Right cardiac atrium (tissue), 5 donors: Measurements from ENCODE around the gene ACTG1. TPM values are rescaled to one million over a fixed set of nuclear protein-coding genes. Genes with fewer than 3 reads are reported as not detected.

Experiments
- ATAC-seq, 2 donors: fragments of 200-7000 bp; cut with Tn5 transposase; one replicate each; pipeline versions ENCODE4 v1.8.0 to v1.9.1; 2020; ENCODE audit warnings: moderate library complexity in 2 of 2, mild to moderate bottlenecking in 1 of 2
- DNase-seq, 3 donors: peaks; one replicate each; pipeline ENCODE4 v3.0.0-alpha.2; 2020
- H3K27ac ChIP-seq: one replicate; pipeline ENCODE4 v1.5.1; 2013; ENCODE audit warnings: mild to moderate bottlenecking, low read length, control low read depth, moderate library complexity
- H3K27me3 ChIP-seq: one replicate; pipeline ENCODE4 v1.6.1; 2013; ENCODE audit not compliant: control insufficient read depth, insufficient read depth
- H3K4me1 ChIP-seq: one replicate; pipeline ENCODE4 v1.6.1; 2013; ENCODE audit warnings: low read length; ENCODE audit not compliant: control insufficient read depth, insufficient read depth
- H3K4me3 ChIP-seq: one replicate; pipeline ENCODE4 v1.5.1; 2013; ENCODE audit warnings: low read length, control low read depth
- H3K9me3 ChIP-seq: one replicate; pipeline ENCODE4 v1.6.1; 2013; ENCODE audit warnings: low read length; ENCODE audit not compliant: control insufficient read depth
- WGBS: extraction: QIAGEN DNeasy Blood & Tissue Kit; methylation state at CpG from one replicate; pipeline ENCODE4 v1.1.7; 2013; 5-methylcytosine and 5-hydroxymethylcytosine counted together
- intact Hi-C, 4 donors: fragments of 100-400 bp; cut with DNase I; formaldehyde crosslinking; loops; one replicate each; pipeline versions ENCODE4 v1.11.0 to v1.14.0; 2022 to 2023
- polyA plus RNA-seq: library from polyadenylated mRNA; stranded (reverse); fragments of 200-250 nt; gene quantifications from one replicate; pipeline ENCODE4 v1.2.3, GENCODE V29; 2013
- total RNA-seq, 4 donors: library from RNA; stranded (reverse); fragmentation: NEBNext Ultra II Directional; extraction: Animal tissue kit (Norgen Biotek cat#: 25700); gene quantifications; one replicate each; pipeline ENCODE4 v1.2.1, GENCODE V29; 2021
- donor health status: healthy with polysubstance abuse.
- donor health status: DM: no; HTN: yes; CAD: no.
- donor health status: DM: no; HTN: no; CAD: no.
- donor health status: DM: no; HTN: yes; CAD: no; lungs with severe emphysema.
- donor health status: DM: yes; HTN: yes; CAD: no.

ACTG1 gene
- total and polyA plus RNA-seq, 5 donors = 347 to 772 (median 492) TPM

DNA sequence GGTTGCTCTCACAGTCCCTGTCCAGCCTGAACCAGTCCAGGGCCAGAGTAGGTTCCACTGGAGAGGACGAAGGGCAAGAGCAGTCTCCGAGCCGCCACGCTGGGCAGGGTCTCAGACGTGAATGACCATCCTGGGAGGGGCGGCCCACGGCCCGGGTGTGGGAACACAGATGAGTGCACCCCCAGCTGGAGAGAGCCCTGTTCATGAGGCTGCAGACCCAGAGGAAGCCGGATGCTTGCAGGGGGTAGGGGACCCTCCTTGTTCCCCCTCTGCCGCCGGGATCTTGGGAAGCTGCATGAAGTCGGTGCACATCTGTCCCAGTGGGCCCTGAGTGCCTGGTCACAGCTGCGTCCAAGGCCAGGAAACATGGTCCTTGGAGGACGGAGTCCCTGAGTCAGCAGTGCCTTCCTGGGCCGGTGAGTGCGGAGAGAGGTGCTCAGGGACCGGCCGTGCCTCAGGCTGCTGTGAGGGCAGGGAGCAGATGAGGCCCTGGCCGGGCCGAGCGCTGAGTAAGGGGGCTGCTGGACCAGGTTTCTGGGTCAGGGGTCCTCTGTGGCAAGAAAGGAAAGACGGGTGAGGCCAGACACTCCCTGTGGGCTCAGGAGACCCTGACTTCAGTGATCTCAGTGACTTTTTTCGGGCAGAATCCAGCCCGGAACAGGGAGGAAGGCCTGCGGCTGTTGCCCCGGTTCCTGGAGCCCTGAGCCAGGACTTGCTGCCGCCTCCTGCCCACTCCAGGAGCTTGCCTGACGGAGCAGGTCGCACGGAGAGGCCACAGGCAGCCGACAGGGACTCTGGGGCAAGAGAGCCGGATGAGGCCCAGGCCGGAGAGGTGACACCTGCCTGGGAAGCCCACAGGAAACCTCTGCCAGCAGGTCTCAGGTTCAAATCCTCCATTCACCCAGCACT is 45.8 kb downstream of the ACTG1 start:
- Histone ChIP-seq H3K27ac (no peak overlapping the region), H3K4me1 (no peaks in the 10 kb centered on the region), H3K4me3 (no peak overlapping the region), H3K27me3 (no peaks in the 10 kb centered on the region), H3K9me3 (no peaks in the 10 kb centered on the region)
- ATAC-seq (no peak), DNase-seq (no peak)
- intact Hi-C loops = no loop called here
- 87% methylated on average over 33 of the region's 33 CpGs for WGBS

DNA sequence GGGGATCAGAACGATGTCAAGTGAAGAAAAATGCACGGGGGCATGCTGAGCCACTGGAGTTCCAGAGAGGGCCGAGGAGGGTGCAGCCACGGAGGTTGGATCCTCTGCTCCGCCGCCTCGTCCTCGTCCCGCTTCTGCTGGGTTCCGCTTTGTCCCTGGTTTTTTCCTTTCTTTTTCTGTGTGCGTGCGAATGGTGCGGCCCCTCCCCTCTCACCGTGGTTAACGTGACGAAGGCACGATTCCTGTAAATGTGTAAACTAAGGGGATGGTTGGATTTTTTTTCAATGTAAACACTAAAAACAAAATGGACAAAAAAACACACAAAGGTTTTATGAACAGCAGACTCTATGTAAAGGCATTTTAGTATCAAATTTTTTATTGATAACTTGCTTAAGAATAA is 46.7 kb downstream of the ACTG1 start:
- H3K9me3 ChIP-seq = no peaks in the 10 kb centered on the region
- WGBS = 89% methylated on average over 17 of the region's 17 CpGs
- H3K27me3 ChIP-seq = no peaks in the 10 kb centered on the region
- no peaks in the 10 kb centered on the region for H3K4me1 ChIP-seq
- intact Hi-C loops = no loop called here
- DNase-seq (no peak), ATAC-seq (no peak)
- no peak overlapping the region for H3K27ac ChIP-seq
- H3K4me3 ChIP-seq = no peak overlapping the region

DNA sequence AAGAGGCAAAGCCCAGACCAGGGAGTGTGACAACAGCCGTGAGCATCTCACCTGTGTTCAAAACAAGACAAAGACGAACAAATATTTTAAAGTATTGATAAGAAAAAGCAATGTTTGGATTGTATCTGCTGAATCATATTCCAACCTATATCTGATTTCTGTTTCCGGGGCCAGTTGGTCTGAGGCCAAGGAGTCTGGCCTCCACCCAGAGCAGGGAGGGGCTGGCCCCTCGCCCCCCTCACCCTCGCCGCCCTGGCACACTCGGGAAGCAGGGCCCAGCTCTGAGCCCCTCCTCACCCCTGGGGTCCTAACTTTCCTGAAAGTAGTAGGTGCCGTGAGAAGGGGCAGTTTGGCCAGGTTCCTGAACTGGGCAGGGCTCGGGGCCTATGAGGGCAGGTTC is 48.0 kb downstream of the ACTG1 start:
- H3K4me1 ChIP-seq = no peaks in the 10 kb centered on the region
- intact Hi-C loops = loop anchor here in 1 of 4 donors (5.0 kb wide), 1 partner anchor 37 kb away; no protein-coding TSS in a partner anchor
- H3K27me3 ChIP-seq = no peaks in the 10 kb centered on the region
- WGBS = 79% methylated on average over 9 of the region's 9 CpGs
- H3K9me3 ChIP-seq = no peaks in the 10 kb centered on the region
- no peak overlapping the region for H3K27ac ChIP-seq
- DNase-seq (no peak), ATAC-seq (no peak)
- H3K4me3 ChIP-seq = no peak overlapping the region

DNA sequence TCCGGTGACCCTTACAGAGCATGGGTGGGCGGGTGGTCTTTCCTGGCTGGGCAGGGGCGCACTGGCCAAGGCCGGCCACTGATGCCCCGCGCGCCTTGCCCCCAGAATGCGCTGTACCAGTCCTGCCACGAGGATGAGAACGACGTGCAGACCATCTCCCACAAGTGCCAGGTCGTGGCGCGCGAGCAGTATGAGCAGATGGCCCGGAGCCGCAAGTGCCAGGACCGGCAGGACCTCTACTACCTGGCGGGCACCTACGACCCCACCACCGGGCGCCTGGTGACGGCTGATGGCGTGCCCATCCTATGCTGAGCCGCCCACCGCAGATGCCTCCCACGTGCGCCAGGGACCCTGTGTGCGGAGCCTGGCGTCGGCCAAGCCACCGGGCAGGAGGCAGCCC is 49.1 kb downstream of the ACTG1 start:
- Histone ChIP-seq H3K27ac (no peak overlapping the region), H3K9me3 (no peaks in the 10 kb centered on the region), H3K4me3 (no peak overlapping the region), H3K4me1 (no peaks in the 10 kb centered on the region), H3K27me3 (no peaks in the 10 kb centered on the region)
- DNase-seq = no peak
- WGBS = 96% methylated on average over 32 of the region's 32 CpGs
- ATAC-seq = no peak
- intact Hi-C loops = loop anchor here in 1 of 4 donors (5.0 kb wide), 1 partner anchor 36 kb away; no protein-coding TSS in a partner anchor

DNA sequence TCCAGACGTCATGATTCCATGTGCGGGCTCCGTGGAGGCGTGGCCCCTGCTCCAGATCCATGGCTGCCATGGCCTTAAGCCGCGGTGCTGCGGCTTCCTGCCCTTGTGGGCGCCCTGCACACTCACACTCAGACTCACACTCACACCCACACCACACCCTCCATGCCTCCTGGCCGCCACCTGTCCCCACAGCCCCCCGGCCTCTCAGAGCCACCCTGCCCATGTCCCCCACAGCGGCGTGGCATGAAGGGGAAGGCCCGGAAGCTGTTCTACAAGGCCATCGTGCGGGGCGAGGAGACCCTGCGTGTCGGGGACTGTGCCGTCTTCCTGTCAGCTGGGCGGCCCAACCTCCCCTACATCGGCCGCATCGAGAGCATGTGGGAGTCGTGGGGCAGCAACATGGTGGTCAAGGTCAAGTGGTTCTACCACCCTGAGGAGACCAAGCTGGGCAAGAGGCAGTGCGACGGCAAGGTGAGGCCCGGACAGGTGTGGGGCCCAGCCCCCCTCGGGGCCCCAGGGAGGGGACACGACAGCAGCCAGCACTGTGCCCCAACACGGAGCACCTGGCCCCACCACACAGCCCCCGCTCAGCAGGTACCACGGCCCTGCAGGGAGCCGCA is 50.0 kb downstream of the ACTG1 start:
- Histone ChIP-seq H3K27ac (no peak overlapping the region), H3K27me3 (no peaks in the 10 kb centered on the region), H3K4me1 (no peaks in the 10 kb centered on the region), H3K9me3 (no peaks in the 10 kb centered on the region), H3K4me3 (no peak overlapping the region)
- DNase-seq (no peak), ATAC-seq (no peak)
- intact Hi-C loops = loop anchor here in 1 of 4 donors (5.0 kb wide), 1 partner anchor 35 kb away; no protein-coding TSS in a partner anchor
- 95% methylated on average over 33 of the region's 33 CpGs for WGBS

DNA sequence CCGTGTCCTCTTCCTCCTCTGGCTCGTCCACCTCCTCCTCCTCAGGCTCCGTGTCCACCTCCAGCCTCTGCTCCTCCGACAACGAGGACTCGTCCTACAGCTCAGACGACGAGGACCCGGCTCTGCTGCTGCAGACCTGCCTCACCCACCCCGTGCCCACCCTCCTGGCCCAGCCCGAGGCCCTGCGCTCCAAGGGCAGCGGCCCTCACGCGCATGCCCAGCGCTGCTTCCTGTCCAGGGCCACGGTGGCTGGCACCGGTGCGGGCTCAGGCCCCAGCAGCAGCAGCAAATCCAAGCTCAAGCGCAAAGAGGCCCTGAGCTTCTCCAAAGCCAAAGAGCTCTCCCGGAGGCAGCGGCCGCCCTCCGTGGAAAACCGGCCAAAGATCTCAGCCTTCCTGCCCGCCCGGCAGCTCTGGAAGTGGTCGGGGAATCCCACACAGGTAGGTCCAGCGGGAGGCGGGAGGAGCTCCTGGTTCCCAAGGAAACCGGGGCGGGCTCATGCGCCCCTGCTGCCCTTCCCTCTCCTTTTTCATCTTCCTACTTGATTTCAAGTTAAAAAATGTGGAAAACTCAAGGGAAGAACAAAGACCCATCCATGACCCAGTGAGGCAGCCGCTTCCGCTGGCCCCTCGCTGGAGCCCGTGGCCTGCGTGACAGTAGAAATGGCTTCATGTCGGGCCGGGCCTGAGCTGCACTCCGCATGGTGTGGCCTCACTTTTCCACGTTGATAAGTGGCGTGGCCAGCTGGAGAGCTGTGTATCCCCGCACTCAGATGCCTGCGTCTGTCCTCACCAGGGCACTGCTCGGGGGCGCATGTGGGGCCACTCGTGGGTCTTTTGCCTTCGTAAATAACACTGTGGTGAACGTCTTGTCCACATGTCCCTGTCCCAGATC is 50.7 kb downstream of the ACTG1 start:
- intact Hi-C loops = loop anchor here in 1 of 4 donors (5.0 kb wide), 1 partner anchor 35 kb away; no protein-coding TSS in a partner anchor
- ATAC-seq = no peak
- DNase-seq = no peak
- no peaks in the 10 kb centered on the region for H3K27me3 ChIP-seq
- H3K4me3 ChIP-seq = no peak overlapping the region
- H3K9me3 ChIP-seq = no peaks in the 10 kb centered on the region
- no peak overlapping the region for H3K27ac ChIP-seq
- WGBS = 93% methylated on average over 50 of the region's 50 CpGs
- no peaks in the 10 kb centered on the region for H3K4me1 ChIP-seq

DNA sequence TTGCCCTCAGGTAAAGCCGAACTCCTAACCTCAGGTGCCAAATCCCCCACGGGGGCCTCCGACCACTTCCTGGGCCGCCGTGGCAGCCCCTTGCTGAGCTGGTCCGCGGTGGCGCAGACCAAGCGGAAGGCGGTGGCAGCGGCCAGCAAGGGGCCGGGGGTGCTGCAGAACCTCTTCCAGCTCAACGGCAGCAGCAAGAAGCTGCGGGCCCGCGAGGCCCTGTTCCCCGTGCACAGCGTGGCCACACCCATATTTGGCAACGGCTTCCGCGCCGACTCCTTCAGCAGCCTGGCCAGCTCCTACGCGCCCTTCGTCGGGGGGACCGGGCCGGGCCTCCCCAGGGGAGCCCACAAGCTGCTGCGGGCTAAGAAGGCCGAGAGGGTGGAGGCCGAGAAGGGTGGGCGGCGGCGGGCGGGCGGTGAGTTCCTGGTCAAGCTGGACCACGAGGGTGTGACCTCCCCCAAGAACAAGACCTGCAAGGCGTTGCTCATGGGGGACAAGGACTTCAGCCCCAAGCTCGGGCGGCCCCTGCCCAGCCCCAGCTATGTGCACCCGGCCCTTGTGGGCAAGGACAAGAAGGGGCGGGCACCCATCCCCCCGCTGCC is 51.6 kb downstream of the ACTG1 start:
- WGBS = 81% methylated on average over 43 of the region's 43 CpGs
- Histone ChIP-seq H3K27me3 (no peaks in the 10 kb centered on the region), H3K27ac (no peak overlapping the region), H3K4me1 (no peaks in the 10 kb centered on the region), H3K9me3 (no peaks in the 10 kb centered on the region), H3K4me3 (no peak overlapping the region)
- intact Hi-C loops = loop anchor here in 1 of 4 donors (5.0 kb wide), 1 partner anchor 34 kb away; no protein-coding TSS in a partner anchor
- ATAC-seq = no peak
- DNase-seq = no peak

Other genes starting within 250 kb of the ACTG1 start
- 10 to 100 TPM; 50.8 to 63.9 (median 53.5) TPM for gene SLC38A10, start 217.5 kb downstream of the ACTG1 start, total RNA-seq
- gene SLC38A10, start 217.5 kb downstream of the ACTG1 start, polyA plus RNA-seq = 61.5 TPM
- gene BAHCC1, start 117.3 kb downstream of the ACTG1 start, total RNA-seq = 10 to 100 TPM in 2 of 4 donors, 1 to 10 TPM in 2; 8.3 to 12.8 (median 9.4) TPM
- 8.7 TPM for gene BAHCC1, start 117.3 kb downstream of the ACTG1 start, polyA plus RNA-seq
- under 1 TPM; 0.45 to 0.63 (median 0.53) TPM for gene FSCN2, start 15.6 kb upstream of the ACTG1 start, total RNA-seq
- gene FSCN2, start 15.6 kb upstream of the ACTG1 start, polyA plus RNA-seq = 0.48 TPM
- 10 to 100 TPM; 12.0 to 15.3 (median 13.5) TPM for gene FAAP100, start 39.6 kb upstream of the ACTG1 start, total RNA-seq
- 13.0 TPM for gene FAAP100, start 39.6 kb upstream of the ACTG1 start, polyA plus RNA-seq
- gene NPLOC4, start 124.3 kb upstream of the ACTG1 start, total RNA-seq = 100 to 1,000 TPM in 1 of 4 donors, 10 to 100 TPM in 3; 83.5 to 106 (median 89.5) TPM
- gene NPLOC4, start 124.3 kb upstream of the ACTG1 start, polyA plus RNA-seq = 36.8 TPM
- under 1 TPM in 2 of 4 donors, not detected in 2; 0.24 to 0.31 TPM for gene TSPAN10, start 124.4 kb upstream of the ACTG1 start, total RNA-seq
- gene TSPAN10, start 124.4 kb upstream of the ACTG1 start, polyA plus RNA-seq = 0.27 TPM
- gene PDE6G, start 143.7 kb upstream of the ACTG1 start, total RNA-seq = under 1 TPM in 1 of 4 donors, not detected in 3; 0.41 TPM
- not detected for gene PDE6G, start 143.7 kb upstream of the ACTG1 start, polyA plus RNA-seq
- 10 to 100 TPM; 20.7 to 27.9 (median 24.6) TPM for gene OXLD1, start 153.8 kb upstream of the ACTG1 start, total RNA-seq
- 41.0 TPM for gene OXLD1, start 153.8 kb upstream of the ACTG1 start, polyA plus RNA-seq
- 1 to 10 TPM; 5.0 to 7.8 (median 6.7) TPM for gene CCDC137, start 153.9 kb upstream of the ACTG1 start, total RNA-seq
- gene CCDC137, start 153.9 kb upstream of the ACTG1 start, polyA plus RNA-seq = 10.9 TPM
- gene ARL16, start 171.0 kb upstream of the ACTG1 start, total RNA-seq = 10 to 100 TPM; 13.2 to 24.4 (median 16.8) TPM
- 20.9 TPM for gene ARL16, start 171.0 kb upstream of the ACTG1 start, polyA plus RNA-seq
- 10 to 100 TPM; 42.1 to 50.3 (median 47.9) TPM for gene HGS, start 171.2 kb upstream of the ACTG1 start, total RNA-seq
- gene HGS, start 171.2 kb upstream of the ACTG1 start, polyA plus RNA-seq = 48.6 TPM
- gene MRPL12, start 190.6 kb upstream of the ACTG1 start, total RNA-seq = 100 to 1,000 TPM in 3 of 4 donors, 10 to 100 TPM in 1; 83.3 to 142 (median 112) TPM
- 310 TPM for gene MRPL12, start 190.6 kb upstream of the ACTG1 start, polyA plus RNA-seq
- gene SLC25A10, start 199.5 kb upstream of the ACTG1 start, total RNA-seq = 10 to 100 TPM in 1 of 4 donors, 1 to 10 TPM in 3; 5.9 to 11.4 (median 9.6) TPM
- gene SLC25A10, start 199.5 kb upstream of the ACTG1 start, polyA plus RNA-seq = 18.6 TPM